Loucy (cell line): ENCODE measurements around the gene GLT6D1.
"Not testable (repeated sequence)": the region's sequence is repeated elsewhere in the genome, so short reads cannot be mapped to it uniquely, and the experiment has no call there.

Experiments
- H2AFZ ChIP-seq: fragments of 200-600 bp; sonication (generic); 2 replicates; pipeline ENCODE4 v1.6.0; 2016; ENCODE audit warnings: antibody characterized with exemption, mild to moderate bottlenecking, low read length, moderate library complexity
- H3F3A ChIP-seq: fragments of 200-600 bp; 2 replicates; pipeline ENCODE4 v1.6.0; 2016; ENCODE audit warnings: antibody characterized with exemption, low read depth, mild to moderate bottlenecking
- H3K27me3 ChIP-seq: fragments of 200-600 bp; sonication (generic); 2 replicates; pipeline ENCODE4 v1.6.1; 2014; ENCODE audit warnings: low read length, mild to moderate bottlenecking; ENCODE audit not compliant: insufficient read depth, poor library complexity, severe bottlenecking
- H3K36me3 ChIP-seq: fragments of 200-600 bp; sonication (generic); 2 replicates; pipeline ENCODE4 v1.6.1; 2016; ENCODE audit warnings: low read length; ENCODE audit not compliant: insufficient read depth
- H3K4me1 ChIP-seq: fragments of 200-600 bp; sonication (generic); 2 replicates; pipeline ENCODE4 v1.5.1; 2014; ENCODE audit warnings: low read length, mild to moderate bottlenecking; ENCODE audit not compliant: insufficient read depth, poor library complexity, severe bottlenecking
- H3K4me2 ChIP-seq: fragments of 200-600 bp; sonication (generic); 2 replicates; pipeline ENCODE4 v1.6.0; 2014; ENCODE audit warnings: antibody characterized with exemption, low read length, low read depth, mild to moderate bottlenecking; ENCODE audit not compliant: poor library complexity, severe bottlenecking
- H3K4me3 ChIP-seq: fragments of 200-600 bp; sonication (generic); 2 replicates; pipeline ENCODE4 v1.5.1; 2014; ENCODE audit warnings: low read length, mild to moderate bottlenecking, mixed read lengths; ENCODE audit not compliant: poor library complexity, severe bottlenecking
- H3K79me2 ChIP-seq: fragments of 200-600 bp; sonication (generic); 2 replicates; pipeline ENCODE4 v1.6.1; 2014; ENCODE audit warnings: low read length; ENCODE audit not compliant: insufficient read depth
- H3K9ac ChIP-seq: fragments of 200-600 bp; sonication (generic); 2 replicates; pipeline ENCODE4 v1.6.0; 2014; ENCODE audit warnings: mild to moderate bottlenecking, low read depth, low read length, moderate library complexity; ENCODE audit not compliant: poor library complexity, severe bottlenecking
- H3K9me2 ChIP-seq: fragments of 200-600 bp; sonication (generic); replicated peaks from 2 replicates; pipeline ENCODE4 v1.6.1; 2016; ENCODE audit warnings: low read depth, low read length, mixed read lengths
- H3K9me3 ChIP-seq: fragments of 200-600 bp; sonication (generic); 2 replicates; pipeline ENCODE4 v1.6.1; 2014; ENCODE audit warnings: mild to moderate bottlenecking, antibody characterized with exemption, low read length, low read depth; ENCODE audit not compliant: insufficient read depth
- H4K20me1 ChIP-seq: fragments of 200-600 bp; sonication (generic); 2 replicates; pipeline ENCODE4 v1.6.0; 2014; ENCODE audit warnings: antibody characterized with exemption, low read length, mild to moderate bottlenecking; ENCODE audit not compliant: insufficient read depth, poor library complexity, severe bottlenecking
- EZH2phosphoT487 ChIP-seq: fragments of 200-600 bp; IDR thresholded peaks from 2 replicates; pipeline ENCODE4 v1.6.1; 2018; ENCODE audit warnings: antibody characterized with exemption, mild to moderate bottlenecking, moderate library complexity, borderline replicate concordance
- TF ChIP-seq, protein P1 (sequence below): fragments of 200-600 bp; sonication (generic); conservative IDR thresholded peaks from 2 replicates; pipeline ENCODE4 v1.5.1; 2014; ENCODE audit warnings: mild to moderate bottlenecking, antibody characterized with exemption, low read length

Gene GLT6D1

DNA sequence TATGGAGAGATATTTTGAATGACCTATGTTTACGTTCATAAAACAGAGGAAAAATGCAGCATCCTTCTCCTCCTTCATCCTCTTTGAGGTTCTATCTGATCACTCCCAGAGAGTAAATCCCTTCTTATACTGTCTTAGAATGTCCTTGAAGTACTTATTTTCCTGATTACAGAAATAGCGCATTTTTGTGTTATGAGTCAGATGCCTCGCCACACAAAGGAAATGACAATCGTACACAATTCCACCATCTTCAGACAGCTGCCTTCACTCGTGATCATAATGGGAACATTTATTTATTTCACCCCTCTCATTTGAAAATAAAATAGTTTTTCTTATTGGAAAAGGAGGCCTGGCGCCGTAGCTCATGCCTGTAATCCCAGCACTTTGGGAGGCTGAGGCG lies 2.4 kb upstream of the GLT6D1 start:
- no peak for TF ChIP-seq EZH2phosphoT487
- TF ChIP-seq, protein P1, sequence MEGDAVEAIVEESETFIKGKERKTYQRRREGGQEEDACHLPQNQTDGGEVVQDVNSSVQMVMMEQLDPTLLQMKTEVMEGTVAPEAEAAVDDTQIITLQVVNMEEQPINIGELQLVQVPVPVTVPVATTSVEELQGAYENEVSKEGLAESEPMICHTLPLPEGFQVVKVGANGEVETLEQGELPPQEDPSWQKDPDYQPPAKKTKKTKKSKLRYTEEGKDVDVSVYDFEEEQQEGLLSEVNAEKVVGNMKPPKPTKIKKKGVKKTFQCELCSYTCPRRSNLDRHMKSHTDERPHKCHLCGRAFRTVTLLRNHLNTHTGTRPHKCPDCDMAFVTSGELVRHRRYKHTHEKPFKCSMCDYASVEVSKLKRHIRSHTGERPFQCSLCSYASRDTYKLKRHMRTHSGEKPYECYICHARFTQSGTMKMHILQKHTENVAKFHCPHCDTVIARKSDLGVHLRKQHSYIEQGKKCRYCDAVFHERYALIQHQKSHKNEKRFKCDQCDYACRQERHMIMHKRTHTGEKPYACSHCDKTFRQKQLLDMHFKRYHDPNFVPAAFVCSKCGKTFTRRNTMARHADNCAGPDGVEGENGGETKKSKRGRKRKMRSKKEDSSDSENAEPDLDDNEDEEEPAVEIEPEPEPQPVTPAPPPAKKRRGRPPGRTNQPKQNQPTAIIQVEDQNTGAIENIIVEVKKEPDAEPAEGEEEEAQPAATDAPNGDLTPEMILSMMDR: no peak

DNA sequence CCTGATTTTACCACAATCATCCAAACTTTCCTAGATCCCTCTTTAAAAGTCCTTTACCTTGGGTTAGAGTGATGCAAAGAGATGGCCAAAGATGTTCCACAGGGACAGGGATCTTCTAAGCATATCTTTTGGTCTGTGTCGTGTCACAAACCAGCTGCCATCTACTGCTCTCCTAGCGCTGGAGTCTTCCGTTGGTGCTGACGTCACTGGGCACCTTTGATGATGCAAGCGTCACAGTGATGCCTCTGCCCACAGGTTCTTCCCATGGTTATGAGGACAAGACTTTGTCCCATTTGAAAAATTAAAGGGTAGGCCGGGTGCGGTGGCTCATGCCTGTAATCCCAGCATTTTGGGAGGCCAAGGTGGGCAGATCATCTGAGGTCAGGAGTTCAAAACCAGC lies 1.7 kb upstream of the GLT6D1 start:
- H3K4me3 ChIP-seq: no peak overlapping the region
- H3K9me3 ChIP-seq: peaks cover 9% of the 10 kb centered on the region; the same call in 1 of the 2 replicates
- no peaks in the 10 kb centered on the region for H3K36me3 ChIP-seq
- no peaks in the 10 kb centered on the region for H3F3A ChIP-seq
- H4K20me1 ChIP-seq: no peaks in the 10 kb centered on the region
- H3K79me2 ChIP-seq: no peaks in the 10 kb centered on the region
- H3K27me3 ChIP-seq: no peaks in the 10 kb centered on the region
- H3K4me1 ChIP-seq: no peaks in the 10 kb centered on the region
- no peaks in the 10 kb centered on the region for H3K9me2 ChIP-seq
- no peak overlapping the region for H3K4me2 ChIP-seq
- no peak overlapping the region for H3K9ac ChIP-seq
- H2AFZ ChIP-seq: no peak overlapping the region
- TF ChIP-seq EZH2phosphoT487: no peak

More for the DNA sequence above, 2.4 kb upstream of the GLT6D1 start:
- H3K27me3 ChIP-seq: no peaks in the 10 kb centered on the region
- no peaks in the 10 kb centered on the region for H3K79me2 ChIP-seq
- H3F3A ChIP-seq: no peaks in the 10 kb centered on the region
- H3K4me2 ChIP-seq: no peak overlapping the region
- no peak overlapping the region for H3K9ac ChIP-seq
- H2AFZ ChIP-seq: no peak overlapping the region
- no peaks in the 10 kb centered on the region for H3K4me1 ChIP-seq
- no peaks in the 10 kb centered on the region for H3K36me3 ChIP-seq
- H3K9me3 ChIP-seq: peaks cover 9% of the 10 kb centered on the region; the same call in 1 of the 2 replicates
- H3K4me3 ChIP-seq: no peak overlapping the region
- no peaks in the 10 kb centered on the region for H3K9me2 ChIP-seq
- no peaks in the 10 kb centered on the region for H4K20me1 ChIP-seq

DNA sequence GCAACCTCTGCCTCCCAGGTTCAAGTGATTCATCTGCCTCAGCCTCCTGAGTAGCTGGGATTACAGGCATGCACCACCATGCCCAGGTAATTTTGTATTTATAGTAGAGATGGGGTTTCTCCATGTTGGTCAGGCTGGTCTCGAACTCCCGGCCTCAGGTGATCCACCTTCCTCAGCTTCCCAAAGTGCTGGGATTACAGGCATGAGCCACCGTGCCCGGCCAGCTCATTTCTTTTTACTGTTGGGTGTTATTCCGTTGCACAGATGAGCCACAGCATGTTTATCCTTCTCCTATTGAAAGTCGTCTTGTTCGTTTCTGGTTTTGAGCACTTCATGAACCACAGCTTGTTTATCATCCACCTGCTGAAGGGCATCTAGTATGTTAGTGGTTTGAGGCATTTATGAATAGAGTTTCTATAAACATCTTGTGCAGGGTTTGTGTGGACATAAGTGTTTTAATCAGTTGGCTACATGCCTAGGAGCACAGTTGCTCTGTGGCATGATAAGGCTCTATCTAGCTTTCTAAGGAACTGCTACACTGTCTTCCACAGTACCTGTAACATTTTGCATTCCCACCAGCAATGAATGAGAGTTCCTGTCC lies 2.3 kb downstream of the GLT6D1 start:
- H3K4me1 ChIP-seq, H3F3A ChIP-seq, H3K36me3 ChIP-seq, H3K9me3 ChIP-seq, H3K9me2 ChIP-seq, H3K9ac ChIP-seq, H4K20me1 ChIP-seq, H2AFZ ChIP-seq, H3K27me3 ChIP-seq, H3K4me2 ChIP-seq, H3K79me2 ChIP-seq, H3K4me3 ChIP-seq: not testable (repeated sequence)

DNA sequence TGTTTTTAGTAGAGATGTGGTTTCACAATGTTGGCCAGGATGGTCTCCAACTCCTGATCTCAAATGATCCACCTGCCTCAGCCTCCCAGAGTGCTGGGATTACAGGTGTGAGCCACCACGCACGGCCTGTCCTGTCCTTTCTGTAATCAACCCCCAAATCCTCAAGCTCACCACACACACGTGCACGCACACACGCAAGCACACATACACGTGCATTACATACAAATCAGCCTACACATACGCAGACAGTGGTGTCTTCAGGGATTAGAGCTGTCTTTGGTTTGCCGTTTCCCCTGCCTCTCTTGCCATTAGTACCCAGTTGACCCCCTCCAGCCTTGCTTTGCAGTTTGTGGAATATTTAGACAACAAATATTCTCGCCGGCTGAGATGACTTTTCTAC lies 6.5 kb downstream of the GLT6D1 start:
- H3K4me3 ChIP-seq: no peak overlapping the region
- H2AFZ ChIP-seq: no peak overlapping the region
- no peaks in the 10 kb centered on the region for H3K4me1 ChIP-seq
- no peaks in the 10 kb centered on the region for H4K20me1 ChIP-seq
- TF ChIP-seq, protein P1: no peak
- TF ChIP-seq EZH2phosphoT487: no peak
- H3K79me2 ChIP-seq: no peaks in the 10 kb centered on the region
- H3K27me3 ChIP-seq: no peaks in the 10 kb centered on the region
- no peaks in the 10 kb centered on the region for H3K36me3 ChIP-seq
- no peaks in the 10 kb centered on the region for H3K9me2 ChIP-seq
- no peak overlapping the region for H3K4me2 ChIP-seq
- no peak overlapping the region for H3K9ac ChIP-seq
- H3F3A ChIP-seq: no peaks in the 10 kb centered on the region
- no peaks in the 10 kb centered on the region for H3K9me3 ChIP-seq
